Adrenal gland (tissue), 5 donors: Measurements from ENCODE around the gene NEK8.

Experiments used
- CTCF ChIP-seq, 6 experiments: fragments of 450-650 bp in 4 of 6; fragments of 200-600 bp in 2 of 6; sonication (generic) in 1 of 6; IDR thresholded peaks; 1 replicate in 5 of 6; 2 replicates in 1 of 6; pipeline versions ENCODE4 v1.5.1 to v1.8.0; 2016 to 2021; ENCODE audit warnings: antibody characterized with exemption in 6 of 6, mild to moderate bottlenecking in 2 of 6, moderate library complexity in 1 of 6
- POLR2A ChIP-seq, 2 donors: fragments of 450-650 bp; IDR thresholded peaks; one replicate each; pipeline ENCODE4 v1.6.1; 2017; ENCODE audit warnings: antibody characterized with exemption in 2 of 2, mild to moderate bottlenecking in 2 of 2, moderate library complexity in 1 of 2
- donor health status: DM: no; HTN: no; CAD: no.

GRCh38 chr17:28747051-28747691 is 18.6 kb downstream of the NEK8 start:
- peak in 1 of 6 experiments; percentile 21 for TF ChIP-seq CTCF (IDR thresholded peaks at IDR 0.05)
- TF ChIP-seq POLR2A (IDR thresholded peaks at IDR 0.05), result no peak
